ENCODE measurements around the gene DRICH1. TPM values are rescaled to one million over a fixed set of nuclear protein-coding genes. Genes with fewer than 3 reads are reported as not detected.

The DRICH1 gene
- total and polyA plus RNA-seq, 2 of the 8 experiments (the other 6 are each of a cell fraction or from before 2014, with no cell fraction given), result 0.21 to 0.28 TPM

DNA sequence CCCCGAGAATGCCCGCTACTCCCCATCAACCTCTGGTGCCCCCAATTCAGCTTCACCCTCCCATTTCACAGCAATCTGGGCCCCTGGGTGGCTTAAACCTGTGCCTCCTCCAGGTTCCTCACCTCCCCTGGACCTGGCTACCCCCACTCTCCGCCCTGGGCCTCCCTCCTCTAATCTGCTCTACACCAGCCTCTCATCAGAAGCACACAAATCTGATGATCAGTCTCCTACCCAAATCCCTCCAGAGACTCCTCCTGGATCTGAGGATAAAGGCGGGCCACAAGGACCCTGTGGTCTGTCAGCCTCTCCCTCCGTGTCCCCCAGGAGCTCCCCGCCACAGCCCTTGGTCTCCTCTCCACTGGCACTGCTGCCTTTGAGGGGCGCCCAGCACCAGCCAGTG, 28.9 kb downstream of the DRICH1 start (continued):
- TF ChIP-seq JUN (IDR thresholded peaks at IDR 0.05; ENCODE audit: low read depth, low read length) (no peak), ZNF274 (IDR thresholded peaks at IDR 0.05; ENCODE audit: borderline replicate concordance, extremely low read depth, low read length) (no peak), SP1 (IDR thresholded peaks at IDR 0.05; ENCODE audit: low read depth, low read length) (no peak), NRF1 (IDR thresholded peaks at IDR 0.05; ENCODE audit: low read depth, low read length) (no peak)

Measured in H1 (cell line).